ENCODE measurements around the gene CHCHD10.
A peak's percentile ranks its signal among the peaks of the same experiment; 100 is the strongest.

CHCHD10 gene

DNA sequence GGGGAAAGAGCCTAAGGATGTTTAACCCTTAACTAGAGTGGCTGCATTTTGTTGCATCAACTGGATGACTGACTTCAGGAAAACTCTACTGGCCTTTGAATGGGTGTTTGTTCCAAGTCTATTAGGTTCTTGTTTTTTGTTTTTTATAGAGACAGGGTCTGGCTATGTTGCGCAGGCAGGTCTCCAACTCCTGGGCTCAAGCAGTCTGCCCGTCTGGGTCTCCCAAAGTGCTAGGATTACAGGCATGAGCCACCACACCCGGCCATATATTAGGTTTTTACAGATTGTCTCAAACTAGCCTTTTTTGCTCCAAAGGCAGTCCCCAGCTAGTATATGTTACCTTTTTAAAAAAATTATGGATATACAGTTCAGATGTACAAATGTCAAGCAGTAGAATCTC is 20.1 kb upstream of the CHCHD10 start:
- DNase-seq (ENCODE audit: extremely low read depth in 1 of 2, low read depth in 1 of 2): no peak

DNA sequence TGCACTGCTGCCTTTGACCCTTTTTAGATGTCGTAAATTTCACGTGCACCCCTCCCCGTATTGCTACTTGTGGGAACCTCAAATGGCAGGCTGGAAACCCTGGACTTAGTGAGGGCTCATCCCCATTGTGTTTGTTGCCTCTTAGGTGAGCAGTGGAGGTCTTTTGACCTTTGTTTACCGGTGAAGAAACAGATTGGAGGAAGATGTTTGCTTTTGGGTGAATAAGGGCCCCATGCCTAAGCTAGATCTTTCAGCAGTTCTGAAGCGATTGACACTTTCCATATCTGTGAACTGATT is 19.8 kb upstream of the CHCHD10 start:
- DNase-seq (ENCODE audit: extremely low read depth in 1 of 2, low read depth in 1 of 2): no peak

DNA sequence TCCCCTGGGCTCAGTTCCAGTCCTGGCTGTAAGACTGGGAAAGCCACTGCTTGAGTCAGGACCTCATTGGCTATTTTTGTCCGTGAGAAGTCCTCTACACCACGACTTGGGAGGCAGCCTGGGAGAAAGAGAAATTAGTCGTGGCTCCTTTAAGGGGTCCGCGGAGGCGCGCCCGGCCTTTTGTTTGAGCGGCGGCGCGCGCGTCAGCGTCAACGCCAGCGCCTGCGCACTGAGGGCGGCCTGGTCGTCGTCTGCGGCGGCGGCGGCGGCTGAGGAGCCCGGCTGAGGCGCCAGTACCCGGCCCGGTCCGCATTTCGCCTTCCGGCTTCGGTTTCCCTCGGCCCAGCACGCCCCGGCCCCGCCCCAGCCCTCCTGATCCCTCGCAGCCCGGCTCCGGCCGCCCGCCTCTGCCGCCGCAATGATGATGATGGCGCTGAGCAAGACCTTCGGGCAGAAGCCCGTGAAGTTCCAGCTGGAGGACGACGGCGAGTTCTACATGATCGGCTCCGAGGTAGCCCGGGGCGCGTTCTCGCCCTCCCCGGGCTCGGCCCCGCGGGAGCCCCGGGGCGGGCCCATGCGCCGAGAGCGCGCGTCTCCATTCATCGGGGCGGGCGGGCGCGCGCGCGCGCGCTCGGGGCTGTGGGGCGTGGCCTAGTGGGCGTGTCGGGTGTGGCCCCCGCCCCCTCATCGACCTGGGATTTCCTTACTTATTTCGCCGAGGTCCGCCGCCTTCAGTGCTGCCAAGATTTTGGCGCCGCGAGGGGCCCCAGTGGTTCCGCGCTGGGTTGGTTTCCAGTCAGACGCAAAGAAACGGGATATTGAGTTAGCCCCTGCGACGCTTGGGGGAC is 19.2 kb upstream of the CHCHD10 start, which contains the start of gene SMARCB1:
Gene SMARCB1, plus strand, starts transcription at position 215 of the 848 bp plus-strand sequence. Its CDS starts 204 bp downstream, at position 419.
- DNase-seq (ENCODE audit: extremely low read depth in 1 of 2, low read depth in 1 of 2): peak; percentile 73 to 78

DNA sequence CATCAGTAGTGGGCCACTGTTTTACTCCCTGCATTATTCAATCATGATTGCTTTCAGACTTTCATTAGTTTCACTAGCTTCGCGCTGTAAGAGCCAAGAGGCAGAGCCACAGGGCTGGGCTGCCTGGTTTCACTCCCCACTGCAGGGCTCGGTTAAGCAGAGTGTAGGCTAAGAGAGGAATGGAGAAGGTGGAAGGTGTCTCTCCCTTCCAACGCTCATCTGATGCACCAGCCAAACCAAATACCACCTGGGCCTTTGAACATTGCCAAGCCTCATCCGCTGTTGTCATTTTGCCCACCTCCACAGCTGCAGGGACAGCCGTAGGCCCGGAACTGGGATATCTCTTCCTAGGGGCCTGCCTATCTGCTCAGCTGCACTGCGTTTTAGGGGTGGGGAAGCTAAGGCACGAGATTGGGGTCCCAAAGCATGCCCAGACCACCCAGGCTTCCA is 18.5 kb upstream of the CHCHD10 start:
- DNase-seq (ENCODE audit: extremely low read depth in 1 of 2, low read depth in 1 of 2): no peak

DNA sequence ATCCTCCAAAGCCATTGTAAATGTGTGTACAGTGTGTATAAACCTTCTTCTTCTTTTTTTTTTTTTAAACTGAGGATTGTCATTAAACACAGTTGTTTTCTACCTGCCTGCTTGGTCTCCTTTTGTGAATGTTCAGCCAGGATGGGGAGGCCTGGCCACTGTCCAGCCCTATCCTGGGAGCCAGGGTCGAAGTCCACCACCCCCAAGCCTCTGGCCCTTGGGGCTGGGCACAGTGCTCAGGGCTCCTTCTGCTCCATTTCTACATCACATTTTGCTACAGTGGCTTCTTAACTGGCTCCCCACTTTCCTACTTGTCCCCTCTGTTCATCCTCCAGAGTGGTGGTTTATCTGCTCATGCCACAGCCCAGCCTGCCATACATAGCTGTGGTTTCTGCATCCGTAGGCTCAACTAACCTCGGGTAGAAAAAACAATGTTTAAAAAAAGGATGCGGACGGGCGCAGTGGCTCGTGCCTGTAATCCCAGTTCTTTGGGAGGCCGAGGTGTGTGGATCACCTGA is 16.5 kb upstream of the CHCHD10 start:
- DNase-seq (ENCODE audit: extremely low read depth in 1 of 2, low read depth in 1 of 2): no peak

DNA sequence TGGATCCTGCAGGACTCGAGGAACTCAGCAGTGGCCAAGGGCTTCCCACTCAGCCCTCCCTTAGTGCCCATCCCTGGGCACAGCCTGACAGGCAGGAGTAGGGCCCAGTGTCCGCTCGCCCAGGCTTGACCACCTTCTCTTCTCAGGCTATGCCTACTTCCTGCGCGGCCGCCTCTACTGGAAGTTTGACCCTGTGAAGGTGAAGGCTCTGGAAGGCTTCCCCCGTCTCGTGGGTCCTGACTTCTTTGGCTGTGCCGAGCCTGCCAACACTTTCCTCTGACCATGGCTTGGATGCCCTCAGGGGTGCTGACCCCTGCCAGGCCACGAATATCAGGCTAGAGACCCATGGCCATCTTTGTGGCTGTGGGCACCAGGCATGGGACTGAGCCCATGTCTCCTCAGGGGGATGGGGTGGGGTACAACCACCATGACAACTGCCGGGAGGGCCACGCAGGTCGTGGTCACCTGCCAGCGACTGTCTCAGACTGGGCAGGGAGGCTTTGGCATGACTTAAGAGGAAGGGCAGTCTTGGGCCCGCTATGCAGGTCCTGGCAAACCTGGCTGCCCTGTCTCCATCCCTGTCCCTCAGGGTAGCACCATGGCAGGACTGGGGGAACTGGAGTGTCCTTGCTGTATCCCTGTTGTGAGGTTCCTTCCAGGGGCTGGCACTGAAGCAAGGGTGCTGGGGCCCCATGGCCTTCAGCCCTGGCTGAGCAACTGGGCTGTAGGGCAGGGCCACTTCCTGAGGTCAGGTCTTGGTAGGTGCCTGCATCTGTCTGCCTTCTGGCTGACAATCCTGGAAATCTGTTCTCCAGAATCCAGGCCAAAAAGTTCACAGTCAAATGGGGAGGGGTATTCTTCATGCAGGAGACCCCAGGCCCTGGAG is 15.7 kb upstream of the CHCHD10 start:
- DNase-seq (ENCODE audit: extremely low read depth in 1 of 2, low read depth in 1 of 2): no peak

DNA sequence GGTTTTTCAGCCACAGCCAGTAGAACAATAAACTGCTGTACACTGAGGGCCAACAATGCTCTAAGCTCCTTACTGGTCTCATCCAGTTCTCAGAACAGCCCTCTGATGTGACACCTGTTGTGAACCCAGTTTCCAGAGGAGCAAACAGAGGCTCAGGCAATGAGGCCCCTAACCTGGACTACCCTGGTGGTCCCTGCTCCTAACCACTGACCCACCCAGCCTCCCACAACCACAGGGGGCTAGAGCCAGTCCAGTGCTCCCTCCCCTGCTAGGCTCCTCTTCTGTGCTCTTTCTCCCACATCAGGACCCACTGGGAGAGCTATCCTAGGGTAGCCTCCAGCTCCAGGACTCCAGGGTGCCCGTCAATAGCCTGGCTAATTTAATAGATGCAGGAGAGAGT is 14.9 kb upstream of the CHCHD10 start:
- DNase-seq (ENCODE audit: extremely low read depth in 1 of 2, low read depth in 1 of 2): no peak

DNA sequence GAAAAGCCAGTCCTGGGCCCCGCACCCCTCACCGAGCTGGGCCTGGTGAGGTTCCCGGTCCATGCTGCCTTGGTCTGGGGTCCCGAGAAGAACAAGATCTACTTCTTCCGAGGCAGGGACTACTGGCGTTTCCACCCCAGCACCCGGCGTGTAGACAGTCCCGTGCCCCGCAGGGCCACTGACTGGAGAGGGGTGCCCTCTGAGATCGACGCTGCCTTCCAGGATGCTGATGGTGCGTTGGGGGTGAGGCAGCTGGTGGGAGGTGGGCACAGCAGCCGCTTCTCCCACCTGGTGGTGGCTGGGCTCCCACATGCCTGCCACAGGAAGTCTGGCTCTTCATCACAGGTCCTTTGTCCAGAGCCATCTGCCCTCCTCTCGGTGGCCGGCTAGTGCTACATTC is 14.5 kb upstream of the CHCHD10 start:
- DNase-seq (ENCODE audit: extremely low read depth in 1 of 2, low read depth in 1 of 2): no peak

DNA sequence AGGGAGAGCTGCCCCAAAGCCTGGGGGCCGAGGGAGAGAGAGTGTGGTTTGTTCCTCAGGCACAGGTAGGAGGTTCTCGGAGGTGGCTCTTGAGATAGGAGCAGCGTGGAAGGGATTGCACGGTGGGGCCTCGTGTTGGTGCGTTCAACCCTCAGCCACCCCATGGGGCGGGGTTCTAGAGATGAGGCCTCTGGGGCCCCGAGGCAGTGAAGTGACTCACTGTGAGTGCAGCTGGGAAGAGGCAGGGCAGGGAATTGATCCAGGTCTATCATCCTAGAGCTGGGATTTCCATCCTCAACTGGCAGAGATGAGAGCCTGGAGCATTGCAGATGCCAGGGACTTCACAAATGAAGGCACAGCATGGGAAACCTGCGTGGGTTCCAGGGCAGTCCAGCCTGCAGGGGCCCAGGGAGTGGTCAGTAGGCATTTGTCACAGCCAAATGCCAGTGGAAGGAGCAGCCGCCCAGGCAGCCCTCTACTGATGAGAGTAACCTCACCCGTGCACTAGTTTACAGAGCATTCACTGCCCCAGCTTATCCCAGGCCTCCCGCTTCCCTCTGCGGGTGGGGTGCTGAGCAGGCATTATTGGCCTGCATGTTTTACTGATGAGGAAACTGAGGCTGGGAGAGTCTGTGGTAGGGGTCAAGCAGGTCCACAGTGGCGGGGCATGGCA is 13.9 kb upstream of the CHCHD10 start:
- no peak for DNase-seq (ENCODE audit: extremely low read depth in 1 of 2, low read depth in 1 of 2)

DNA sequence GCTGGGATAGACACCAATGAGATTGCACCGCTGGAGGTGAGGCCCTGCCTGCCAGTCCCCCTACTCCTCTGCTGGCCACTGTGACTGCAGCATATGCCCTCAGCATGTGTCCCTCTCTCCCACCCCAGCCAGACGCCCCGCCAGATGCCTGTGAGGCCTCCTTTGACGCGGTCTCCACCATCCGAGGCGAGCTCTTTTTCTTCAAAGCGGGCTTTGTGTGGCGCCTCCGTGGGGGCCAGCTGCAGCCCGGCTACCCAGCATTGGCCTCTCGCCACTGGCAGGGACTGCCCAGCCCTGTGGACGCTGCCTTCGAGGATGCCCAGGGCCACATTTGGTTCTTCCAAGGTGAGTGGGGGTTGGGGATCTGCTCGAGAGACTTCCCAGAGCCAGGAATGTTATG is 13.3 kb upstream of the CHCHD10 start:
- no peak for DNase-seq (ENCODE audit: extremely low read depth in 1 of 2, low read depth in 1 of 2)

DNA sequence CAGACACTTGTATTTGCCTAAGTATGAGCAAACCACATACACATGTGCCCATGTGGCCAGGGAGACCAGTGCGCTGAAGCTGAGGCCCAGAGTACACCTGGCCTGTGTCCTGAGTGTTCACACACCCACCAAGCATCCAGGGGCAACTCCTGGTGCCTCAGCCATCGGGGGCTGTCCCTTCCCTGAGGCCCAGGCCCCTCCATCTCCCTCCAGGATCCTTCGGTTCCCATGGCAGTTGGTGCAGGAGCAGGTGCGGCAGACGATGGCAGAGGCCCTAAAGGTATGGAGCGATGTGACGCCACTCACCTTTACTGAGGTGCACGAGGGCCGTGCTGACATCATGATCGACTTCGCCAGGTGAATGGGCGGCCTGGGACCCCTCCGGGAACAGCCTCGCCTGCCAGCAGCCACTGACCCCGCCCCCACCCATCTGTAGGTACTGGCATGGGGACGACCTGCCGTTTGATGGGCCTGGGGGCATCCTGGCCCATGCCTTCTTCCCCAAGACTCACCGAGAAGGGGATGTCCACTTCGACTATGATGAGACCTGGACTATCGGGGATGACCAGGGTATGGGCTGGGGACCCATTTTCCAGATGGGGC is 12.5 kb upstream of the CHCHD10 start:
- no peak for DNase-seq (ENCODE audit: extremely low read depth in 1 of 2, low read depth in 1 of 2)

DNA sequence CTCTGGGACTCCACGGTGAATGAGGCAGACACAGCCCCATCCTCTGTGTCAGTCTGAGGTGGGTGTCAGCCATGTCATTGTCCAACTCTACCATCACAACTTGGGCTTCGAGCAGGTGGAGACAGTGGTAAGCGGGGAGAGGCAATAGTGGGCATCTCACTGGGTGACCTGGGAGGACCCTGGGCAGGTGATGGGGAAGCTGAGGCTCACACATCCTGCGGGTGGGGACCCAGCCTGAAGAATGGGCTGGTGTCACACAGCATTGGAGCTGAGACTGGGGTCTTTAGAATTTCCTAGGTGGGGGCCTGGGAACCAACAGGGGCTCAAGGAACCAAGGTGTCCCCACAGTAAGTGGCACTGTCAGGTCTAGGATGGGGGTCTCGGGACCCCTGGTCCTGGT is 12.0 kb upstream of the CHCHD10 start:
- no peak for DNase-seq (ENCODE audit: extremely low read depth in 1 of 2, low read depth in 1 of 2)

DNA sequence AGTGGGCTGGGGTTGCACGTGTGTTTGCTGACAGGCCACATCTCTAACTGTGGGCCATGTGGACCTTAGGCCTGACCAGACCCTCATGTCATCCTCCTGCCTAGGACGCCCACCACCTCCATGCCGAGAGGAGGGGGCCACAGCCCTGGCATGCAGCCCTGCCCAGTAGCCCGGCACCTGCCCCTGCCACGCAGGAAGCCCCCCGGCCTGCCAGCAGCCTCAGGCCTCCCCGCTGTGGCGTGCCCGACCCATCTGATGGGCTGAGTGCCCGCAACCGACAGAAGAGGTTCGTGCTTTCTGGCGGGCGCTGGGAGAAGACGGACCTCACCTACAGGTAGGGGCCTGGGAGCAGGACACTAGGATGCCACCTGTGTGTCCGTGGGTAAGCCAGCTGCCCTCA is 11.3 kb upstream of the CHCHD10 start:
- DNase-seq (ENCODE audit: extremely low read depth in 1 of 2, low read depth in 1 of 2): no peak

DNA sequence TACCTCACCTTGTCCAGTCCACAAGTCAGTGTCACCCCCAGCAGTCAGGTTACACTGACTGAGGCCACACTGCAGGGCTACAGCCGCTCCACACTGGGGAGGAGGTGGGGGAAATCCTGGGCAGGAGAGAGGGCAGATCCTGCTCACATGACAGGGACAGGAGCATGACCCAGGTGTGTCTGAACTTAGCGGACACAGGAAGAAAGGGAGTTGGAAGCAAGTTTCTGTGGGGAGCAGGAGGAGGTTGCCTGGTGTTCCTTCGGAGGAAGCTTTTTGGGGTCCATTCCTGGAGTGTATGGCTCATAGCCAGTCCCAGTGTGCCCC is 10.8 kb upstream of the CHCHD10 start:
- DNase-seq (ENCODE audit: extremely low read depth in 1 of 2, low read depth in 1 of 2): no peak

DNA sequence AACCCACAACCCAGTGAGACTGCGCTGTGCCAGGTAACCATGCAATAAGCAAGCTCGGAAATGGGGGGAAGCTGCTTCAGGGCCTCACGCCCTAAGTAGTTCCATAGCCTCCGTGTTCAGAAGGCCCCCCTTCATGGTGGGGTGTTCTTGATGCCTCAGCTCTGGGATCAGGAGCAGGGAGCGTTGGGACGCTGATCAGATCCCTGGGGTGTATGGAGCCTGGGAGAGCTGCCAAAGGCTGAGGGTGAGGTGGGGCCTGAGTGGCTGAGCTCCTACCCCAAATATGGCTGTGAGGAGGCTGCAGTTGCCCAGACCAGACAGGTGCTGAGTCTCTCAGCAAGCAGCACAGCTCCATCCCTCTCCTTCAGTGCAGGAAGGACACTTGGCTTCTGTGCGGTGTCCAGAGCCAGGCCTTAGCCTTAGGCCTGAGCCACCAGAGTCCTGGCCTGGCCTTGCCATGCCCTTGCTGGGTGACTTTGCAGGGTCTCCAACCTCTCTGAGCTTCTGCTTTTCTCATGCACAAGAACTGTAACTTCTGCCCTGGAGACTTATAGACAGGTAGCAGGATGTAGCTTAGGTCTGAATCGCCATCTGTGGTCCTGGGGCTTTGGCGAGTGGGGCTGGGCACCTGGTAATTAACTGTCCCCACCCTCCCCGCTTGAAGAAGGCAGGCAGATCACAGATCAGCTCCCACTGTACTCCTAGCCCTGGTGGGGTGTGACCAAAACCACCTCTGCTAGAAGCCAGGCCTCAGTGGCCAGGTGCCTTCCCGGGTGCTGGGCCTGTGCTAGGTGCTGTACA is 10.2 kb upstream of the CHCHD10 start:
- DNase-seq (ENCODE audit: extremely low read depth in 1 of 2, low read depth in 1 of 2): no peak

DNA sequence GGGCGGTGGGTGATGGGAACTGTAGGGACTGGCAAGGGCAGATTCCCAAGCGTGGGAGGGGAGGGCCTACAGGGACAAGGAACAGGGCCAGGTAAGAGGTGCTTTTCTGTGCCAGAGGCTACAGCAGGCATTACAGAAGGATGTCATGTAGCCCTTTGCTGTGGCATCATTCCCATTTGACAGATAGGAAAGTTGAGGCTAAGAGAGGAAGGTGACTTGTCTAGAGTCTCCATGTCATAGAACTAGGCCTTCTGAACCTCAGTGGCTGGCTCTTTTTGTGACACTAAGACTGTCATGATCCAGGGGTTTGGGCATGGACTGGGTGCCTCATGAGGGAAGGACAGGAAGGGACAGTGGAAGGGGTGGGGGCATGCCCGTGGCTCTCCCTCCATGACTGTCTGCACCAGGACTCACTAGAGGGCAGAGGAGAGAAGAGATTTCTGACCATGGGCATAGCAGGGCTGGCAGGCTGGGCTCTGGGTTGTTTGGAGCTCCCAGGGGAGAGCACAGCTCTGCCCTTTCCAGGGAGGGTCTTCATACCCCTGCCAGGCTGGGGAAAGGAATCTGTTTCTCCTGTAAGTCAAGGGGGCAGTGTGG is 8.1 kb upstream of the CHCHD10 start:
- DNase-seq (ENCODE audit: extremely low read depth in 1 of 2, low read depth in 1 of 2): no peak

DNA sequence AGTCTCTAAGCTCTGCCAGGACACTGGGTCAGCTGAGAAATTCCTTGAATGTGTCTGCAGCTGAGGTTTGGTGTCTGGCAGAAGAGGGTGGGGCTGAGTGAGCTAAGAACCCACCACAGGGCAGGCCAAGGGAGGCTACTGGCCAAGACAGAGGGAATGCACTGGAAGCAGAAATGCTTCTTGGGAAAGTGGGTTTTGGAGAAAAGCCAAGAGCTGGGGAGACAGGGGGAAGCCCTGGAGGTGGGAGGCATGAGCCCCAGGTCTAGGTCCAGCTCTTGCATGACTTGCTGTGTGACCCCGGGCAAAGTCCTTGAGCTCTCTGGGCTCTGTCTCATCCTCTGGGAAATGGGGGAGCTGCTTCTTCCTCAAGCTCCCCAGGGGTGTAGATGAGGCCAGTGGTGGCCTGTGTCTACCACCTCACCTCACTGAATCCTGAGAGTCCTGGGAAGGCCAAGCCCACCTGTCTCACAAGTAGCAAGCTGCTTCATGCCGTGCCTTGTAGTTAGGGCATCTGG is 7.2 kb upstream of the CHCHD10 start:
- DNase-seq (ENCODE audit: extremely low read depth in 1 of 2, low read depth in 1 of 2): no peak

DNA sequence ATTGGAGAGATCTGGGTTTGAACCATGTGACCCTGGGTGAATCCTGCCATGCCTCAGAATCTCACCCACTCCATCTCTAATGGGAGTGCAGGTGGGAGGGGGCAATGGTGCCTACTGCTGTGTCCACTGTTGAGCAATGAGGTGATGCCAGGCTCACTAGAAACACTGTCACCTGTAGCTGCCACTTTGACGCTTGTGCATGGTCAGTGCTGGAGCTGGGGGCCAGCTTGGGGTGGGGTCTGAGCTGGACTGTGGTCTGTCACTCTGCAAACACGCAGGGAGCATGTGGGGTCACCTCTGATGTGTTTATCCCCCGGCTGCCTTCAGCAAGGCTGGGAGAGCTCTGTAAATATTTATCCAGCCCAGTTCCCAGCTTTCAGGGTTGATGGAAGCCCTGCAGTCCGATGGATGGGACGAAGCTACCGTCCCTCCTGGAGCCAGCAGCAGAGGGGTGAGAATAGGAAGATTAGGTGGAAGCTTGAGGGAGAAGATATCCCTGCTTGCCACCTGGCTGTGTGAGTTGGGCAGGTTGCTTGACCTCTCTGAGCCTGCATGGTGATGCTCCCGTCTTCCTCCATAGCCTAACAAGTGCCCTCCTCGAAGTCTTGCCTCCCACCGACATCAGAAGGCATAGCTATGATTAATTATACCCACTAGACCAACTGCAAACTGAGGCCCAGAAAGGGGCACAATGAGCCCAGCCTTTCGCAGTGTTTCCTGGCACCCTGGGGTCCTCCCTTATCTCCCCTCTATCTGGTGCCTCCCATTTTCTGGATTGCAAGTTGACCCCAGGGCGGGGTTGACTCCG is 6.5 kb upstream of the CHCHD10 start:
- no peak for DNase-seq (ENCODE audit: extremely low read depth in 1 of 2, low read depth in 1 of 2)

All from stimulated activated CD8-positive, alpha-beta memory T cell treated with anti-CD3 and anti-CD28 coated beads, Interleukin-7, amount 100 ng/mL, for 48 hours (primary cell).